ENCODE data around the gene ADAMTS17.

The ADAMTS17 gene

GRCh38 chr15:100017140-100017539, 324.6 kb downstream of the ADAMTS17 start:
- peaks cover 2% of the 10 kb centered on the region for H3K4me1 ChIP-seq (ENCODE audit: control insufficient read depth, insufficient read depth, low read length)
- H3K9me3 ChIP-seq (ENCODE audit: control insufficient read depth, insufficient read depth, low read length) = no peaks in the 10 kb centered on the region
- no peaks in the 10 kb centered on the region for H3K27me3 ChIP-seq (ENCODE audit: control insufficient read depth, insufficient read depth, low read length)
- no peaks in the 10 kb centered on the region for H3K36me3 ChIP-seq (ENCODE audit: control insufficient read depth, insufficient read depth, low read length)
- no peak overlapping the region for H3K9ac ChIP-seq (ENCODE audit: low read depth, low read length)
- H3K4me3 ChIP-seq (ENCODE audit: low read depth, low read length) = no peak overlapping the region

GRCh38 chr15:100016632-100017031, 325.1 kb downstream of the ADAMTS17 start:
- Histone ChIP-seq H3K9me3 (ENCODE audit: control insufficient read depth, insufficient read depth, low read length) (no peaks in the 10 kb centered on the region), H3K4me3 (ENCODE audit: low read depth, low read length) (no peak overlapping the region), H3K27me3 (ENCODE audit: control insufficient read depth, insufficient read depth, low read length) (no peaks in the 10 kb centered on the region), H3K4me1 (ENCODE audit: control insufficient read depth, insufficient read depth, low read length) (peaks cover 2% of the 10 kb centered on the region), H3K9ac (ENCODE audit: low read depth, low read length) (no peak overlapping the region), H3K36me3 (ENCODE audit: control insufficient read depth, insufficient read depth, low read length) (no peaks in the 10 kb centered on the region)

GRCh38 chr15:100011235-100011634, 330.5 kb downstream of the ADAMTS17 start:
- Histone ChIP-seq H3K4me3 (ENCODE audit: low read depth, low read length) (no peak overlapping the region), H3K36me3 (ENCODE audit: control insufficient read depth, insufficient read depth, low read length) (no peaks in the 10 kb centered on the region), H3K9me3 (ENCODE audit: control insufficient read depth, insufficient read depth, low read length) (no peaks in the 10 kb centered on the region), H3K9ac (ENCODE audit: low read depth, low read length) (no peak overlapping the region), H3K27me3 (ENCODE audit: control insufficient read depth, insufficient read depth, low read length) (no peaks in the 10 kb centered on the region), H3K4me1 (ENCODE audit: control insufficient read depth, insufficient read depth, low read length) (no peaks in the 10 kb centered on the region)

GRCh38 chr15:100009372-100009771, 332.4 kb downstream of the ADAMTS17 start:
- H3K4me3 ChIP-seq (ENCODE audit: low read depth, low read length) = no peak overlapping the region
- no peaks in the 10 kb centered on the region for H3K27me3 ChIP-seq (ENCODE audit: control insufficient read depth, insufficient read depth, low read length)
- no peaks in the 10 kb centered on the region for H3K9me3 ChIP-seq (ENCODE audit: control insufficient read depth, insufficient read depth, low read length)
- H3K9ac ChIP-seq (ENCODE audit: low read depth, low read length) = no peak overlapping the region
- H3K36me3 ChIP-seq (ENCODE audit: control insufficient read depth, insufficient read depth, low read length) = no peaks in the 10 kb centered on the region
- H3K4me1 ChIP-seq (ENCODE audit: control insufficient read depth, insufficient read depth, low read length) = no peaks in the 10 kb centered on the region

GRCh38 chr15:100008258-100008657, 333.5 kb downstream of the ADAMTS17 start:
- Histone ChIP-seq H3K36me3 (ENCODE audit: control insufficient read depth, insufficient read depth, low read length) (no peaks in the 10 kb centered on the region), H3K4me1 (ENCODE audit: control insufficient read depth, insufficient read depth, low read length) (no peaks in the 10 kb centered on the region), H3K9ac (ENCODE audit: low read depth, low read length) (no peak overlapping the region), H3K4me3 (ENCODE audit: low read depth, low read length) (no peak overlapping the region), H3K9me3 (ENCODE audit: control insufficient read depth, insufficient read depth, low read length) (no peaks in the 10 kb centered on the region), H3K27me3 (ENCODE audit: control insufficient read depth, insufficient read depth, low read length) (no peaks in the 10 kb centered on the region)

- H3K36me3 ChIP-seq (ENCODE audit: control insufficient read depth, insufficient read depth, low read length) = no peaks in the 10 kb centered on the region
- H3K4me1 ChIP-seq (ENCODE audit: control insufficient read depth, insufficient read depth, low read length) = no peaks in the 10 kb centered on the region
- H3K9me3 ChIP-seq (ENCODE audit: control insufficient read depth, insufficient read depth, low read length) = no peaks in the 10 kb centered on the region
- H3K9ac ChIP-seq (ENCODE audit: low read depth, low read length) = no peak overlapping the region
- no peaks in the 10 kb centered on the region for H3K27me3 ChIP-seq (ENCODE audit: control insufficient read depth, insufficient read depth, low read length)
- H3K4me3 ChIP-seq (ENCODE audit: low read depth, low read length) = no peak overlapping the region
These were observed 334.2 kb downstream of the ADAMTS17 start for GRCh38 chr15:100007609-100008008.

- Histone ChIP-seq H3K4me1 (ENCODE audit: control insufficient read depth, insufficient read depth, low read length) (no peaks in the 10 kb centered on the region), H3K4me3 (ENCODE audit: low read depth, low read length) (no peak overlapping the region), H3K9ac (ENCODE audit: low read depth, low read length) (no peak overlapping the region), H3K9me3 (ENCODE audit: control insufficient read depth, insufficient read depth, low read length) (no peaks in the 10 kb centered on the region), H3K36me3 (ENCODE audit: control insufficient read depth, insufficient read depth, low read length) (no peaks in the 10 kb centered on the region), H3K27me3 (ENCODE audit: control insufficient read depth, insufficient read depth, low read length) (no peaks in the 10 kb centered on the region)
These were observed 336.1 kb downstream of the ADAMTS17 start for GRCh38 chr15:100005715-100006114.

GRCh38 chr15:100005013-100005412, 336.8 kb downstream of the ADAMTS17 start:
- Histone ChIP-seq H3K9ac (ENCODE audit: low read depth, low read length) (no peak overlapping the region), H3K9me3 (ENCODE audit: control insufficient read depth, insufficient read depth, low read length) (no peaks in the 10 kb centered on the region), H3K4me1 (ENCODE audit: control insufficient read depth, insufficient read depth, low read length) (no peaks in the 10 kb centered on the region), H3K4me3 (ENCODE audit: low read depth, low read length) (no peak overlapping the region), H3K27me3 (ENCODE audit: control insufficient read depth, insufficient read depth, low read length) (no peaks in the 10 kb centered on the region), H3K36me3 (ENCODE audit: control insufficient read depth, insufficient read depth, low read length) (no peaks in the 10 kb centered on the region)

- no peak overlapping the region for H3K9ac ChIP-seq (ENCODE audit: low read depth, low read length)
- no peaks in the 10 kb centered on the region for H3K4me1 ChIP-seq (ENCODE audit: control insufficient read depth, insufficient read depth, low read length)
- no peaks in the 10 kb centered on the region for H3K27me3 ChIP-seq (ENCODE audit: control insufficient read depth, insufficient read depth, low read length)
- H3K4me3 ChIP-seq (ENCODE audit: low read depth, low read length) = no peak overlapping the region
- H3K36me3 ChIP-seq (ENCODE audit: control insufficient read depth, insufficient read depth, low read length) = no peaks in the 10 kb centered on the region
- H3K9me3 ChIP-seq (ENCODE audit: control insufficient read depth, insufficient read depth, low read length) = no peaks in the 10 kb centered on the region
These were observed 338.8 kb downstream of the ADAMTS17 start for GRCh38 chr15:100002787-100003536.

- Histone ChIP-seq H3K4me3 (ENCODE audit: low read depth, low read length) (no peak overlapping the region), H3K36me3 (ENCODE audit: control insufficient read depth, insufficient read depth, low read length) (no peaks in the 10 kb centered on the region), H3K9ac (ENCODE audit: low read depth, low read length) (no peak overlapping the region), H3K4me1 (ENCODE audit: control insufficient read depth, insufficient read depth, low read length) (no peaks in the 10 kb centered on the region), H3K9me3 (ENCODE audit: control insufficient read depth, insufficient read depth, low read length) (no peaks in the 10 kb centered on the region), H3K27me3 (ENCODE audit: control insufficient read depth, insufficient read depth, low read length) (no peaks in the 10 kb centered on the region)
These were observed 339.6 kb downstream of the ADAMTS17 start for GRCh38 chr15:100002086-100002620.

GRCh38 chr15:100001405-100001804, 340.4 kb downstream of the ADAMTS17 start:
- no peaks in the 10 kb centered on the region for H3K36me3 ChIP-seq (ENCODE audit: control insufficient read depth, insufficient read depth, low read length)
- H3K9me3 ChIP-seq (ENCODE audit: control insufficient read depth, insufficient read depth, low read length) = no peaks in the 10 kb centered on the region
- H3K27me3 ChIP-seq (ENCODE audit: control insufficient read depth, insufficient read depth, low read length) = no peaks in the 10 kb centered on the region
- no peak overlapping the region for H3K4me3 ChIP-seq (ENCODE audit: low read depth, low read length)
- H3K9ac ChIP-seq (ENCODE audit: low read depth, low read length) = no peak overlapping the region
- H3K4me1 ChIP-seq (ENCODE audit: control insufficient read depth, insufficient read depth, low read length) = no peaks in the 10 kb centered on the region

GRCh38 chr15:99999282-100000070, 342.3 kb downstream of the ADAMTS17 start:
- Histone ChIP-seq H3K9me3 (ENCODE audit: control insufficient read depth, insufficient read depth, low read length) (no peaks in the 10 kb centered on the region), H3K4me1 (ENCODE audit: control insufficient read depth, insufficient read depth, low read length) (peaks cover 10% of the 10 kb centered on the region), H3K36me3 (ENCODE audit: control insufficient read depth, insufficient read depth, low read length) (no peaks in the 10 kb centered on the region), H3K4me3 (ENCODE audit: low read depth, low read length) (no peak overlapping the region), H3K27me3 (ENCODE audit: control insufficient read depth, insufficient read depth, low read length) (no peaks in the 10 kb centered on the region), H3K9ac (ENCODE audit: low read depth, low read length) (no peak overlapping the region)
